ENCODE measurements around the gene PLSCR2.

PLSCR2 gene

GRCh38 chr3:146469150-146470017, at the start of gene PLSCR2:
Gene PLSCR2 (minus strand): TSS chr3:146469561. CDS start chr3:146459904, 9,657 bp downstream.
- CTCF ChIA-PET, result no interaction called here
- DNase-seq (ENCODE audit: extremely low spot score), result no peak
- TF ChIP-seq SP1 (IDR thresholded peaks at IDR 0.05) (no peak), LEF1 (IDR thresholded peaks at IDR 0.05; ENCODE audit: borderline replicate concordance) (no peak), FOXK2 (IDR thresholded peaks at IDR 0.05) (no peak), FOXM1 (IDR thresholded peaks at IDR 0.05; ENCODE audit: borderline replicate concordance) (no peak), ELF4 (IDR thresholded peaks at IDR 0.05) (no peak), PKNOX1 (IDR thresholded peaks at IDR 0.05) (no peak), FOXA1 (IDR thresholded peaks at IDR 0.05) (no peak), L3MBTL2 (conservative IDR thresholded peaks at IDR 0.05) (no peak), ARNT (IDR thresholded peaks at IDR 0.05) (no peak), ZNF384 (IDR thresholded peaks at IDR 0.05) (no peak), CTBP1 (IDR thresholded peaks at IDR 0.05; ENCODE audit: borderline replicate concordance) (no peak), NFRKB (IDR thresholded peaks at IDR 0.05) (no peak), TARDBP (IDR thresholded peaks at IDR 0.05) (no peak), BHLHE40 (IDR thresholded peaks at IDR 0.05; ENCODE audit: borderline replicate concordance) (no peak)
- POLR2A ChIA-PET, result interaction anchor here (1.1 kb wide), 1 partner anchor 74 kb away, joined by 4 read pairs; no protein-coding TSS in a partner anchor

GRCh38 chr3:146517684-146518435, 48.5 kb upstream of the PLSCR2 start:
- no peak for DNase-seq (ENCODE audit: extremely low spot score)
- POLR2A ChIA-PET, result no interaction called here
- no peak for TF ChIP-seq ELF4 (IDR thresholded peaks at IDR 0.05)
- no peak for TF ChIP-seq ARNT (IDR thresholded peaks at IDR 0.05)
- no peak for TF ChIP-seq SP1 (IDR thresholded peaks at IDR 0.05)
- TF ChIP-seq HDGF (IDR thresholded peaks at IDR 0.05; ENCODE audit: borderline replicate concordance), result no peak
- TF ChIP-seq BHLHE40 (IDR thresholded peaks at IDR 0.05; ENCODE audit: borderline replicate concordance), result no peak
- no peak for TF ChIP-seq FOXA1 (IDR thresholded peaks at IDR 0.05)
- no peak for TF ChIP-seq LEF1 (IDR thresholded peaks at IDR 0.05; ENCODE audit: borderline replicate concordance)
- no peak for TF ChIP-seq PKNOX1 (IDR thresholded peaks at IDR 0.05)
- TF ChIP-seq NFRKB (IDR thresholded peaks at IDR 0.05), result no peak
- no peak for TF ChIP-seq L3MBTL2 (conservative IDR thresholded peaks at IDR 0.05)
- no peak for TF ChIP-seq TARDBP (IDR thresholded peaks at IDR 0.05)
- no peak for TF ChIP-seq FOXK2 (IDR thresholded peaks at IDR 0.05)
- TF ChIP-seq SUZ12 (IDR thresholded peaks at IDR 0.05), result no peak
- CTCF ChIA-PET, result no interaction called here

GRCh38 chr3:146513386-146514051, 44.2 kb upstream of the PLSCR2 start:
- ChIA-PET CTCF (no interaction called here), POLR2A (no interaction called here)
- no peak for TF ChIP-seq SP1 (IDR thresholded peaks at IDR 0.05)
- no peak for DNase-seq (ENCODE audit: extremely low spot score)

- DNase-seq (ENCODE audit: extremely low spot score), result no peak
- CTCF ChIA-PET, result no interaction called here
- no peak for TF ChIP-seq FOXM1 (IDR thresholded peaks at IDR 0.05; ENCODE audit: borderline replicate concordance)
- TF ChIP-seq PKNOX1 (IDR thresholded peaks at IDR 0.05), result no peak
- TF ChIP-seq HDGF (IDR thresholded peaks at IDR 0.05; ENCODE audit: borderline replicate concordance), result no peak
- no peak for TF ChIP-seq L3MBTL2 (conservative IDR thresholded peaks at IDR 0.05)
- TF ChIP-seq BHLHE40 (IDR thresholded peaks at IDR 0.05; ENCODE audit: borderline replicate concordance), result no peak
- no peak for TF ChIP-seq NFRKB (IDR thresholded peaks at IDR 0.05)
- TF ChIP-seq SP1 (IDR thresholded peaks at IDR 0.05), result no peak
- no peak for TF ChIP-seq FOXK2 (IDR thresholded peaks at IDR 0.05)
- TF ChIP-seq SUZ12 (IDR thresholded peaks at IDR 0.05), result no peak
- TF ChIP-seq ELF4 (IDR thresholded peaks at IDR 0.05), result no peak
- no peak for TF ChIP-seq ARNT (IDR thresholded peaks at IDR 0.05)
- no peak for TF ChIP-seq FOXA1 (IDR thresholded peaks at IDR 0.05)
- no peak for TF ChIP-seq CTBP1 (IDR thresholded peaks at IDR 0.05; ENCODE audit: borderline replicate concordance)
- no peak for TF ChIP-seq LEF1 (IDR thresholded peaks at IDR 0.05; ENCODE audit: borderline replicate concordance)
- no peak for TF ChIP-seq ZNF384 (IDR thresholded peaks at IDR 0.05)
- POLR2A ChIA-PET, result no interaction called here
Measured at GRCh38 chr3:146511402-146512134, 42.2 kb upstream of the PLSCR2 start.
